ENCODE data around the gene TCAF1. TPM values are rescaled to one million over a fixed set of nuclear protein-coding genes. Genes with fewer than 3 reads are reported as not detected.

TCAF1 gene
- total RNA-seq, 4 donors from 2014 or later, result 32.7 to 61.2 (median 44.4) TPM

Other genes with a start within 250 kb of the TCAF1 start
- 1 to 10 TPM in 2 of 4 donors, under 1 TPM in 1, not detected in 1; 0.90 to 2.0 (median 1.0) TPM for gene CTAGE6, start 144.5 kb downstream of the TCAF1 start, total RNA-seq
- gene OR2F2, start 33.1 kb upstream of the TCAF1 start, total RNA-seq, result not detected
- not detected for gene OR2F1, start 52.7 kb upstream of the TCAF1 start, total RNA-seq
- gene OR6B1, start 98.1 kb upstream of the TCAF1 start, total RNA-seq, result not detected
- not detected for gene OR2A5, start 146.8 kb upstream of the TCAF1 start, total RNA-seq
- not detected for gene OR2A25, start 167.6 kb upstream of the TCAF1 start, total RNA-seq
- gene OR2A12, start 184.1 kb upstream of the TCAF1 start, total RNA-seq, result not detected
- gene OR2A2, start 207.4 kb upstream of the TCAF1 start, total RNA-seq, result not detected
- gene OR2A14, start 221.0 kb upstream of the TCAF1 start, total RNA-seq, result not detected

Data from tibial nerve (tissue), 4 donors.